ENCODE measurements around the gene P3R3URF.
A peak's percentile ranks its signal among the peaks of the same experiment; 100 is the strongest.
"Not testable (repeated sequence)": the region's sequence is repeated elsewhere in the genome, so short reads cannot be mapped to it uniquely, and the experiment has no call there.

P3R3URF gene

GRCh38 chr1:46176211-46176865, at the start of gene P3R3URF:
TSS of gene P3R3URF (minus strand) at chr1:46176488. CDS start at chr1:46176471, 17 bp downstream.
- no peak for DNase-seq

DNA sequence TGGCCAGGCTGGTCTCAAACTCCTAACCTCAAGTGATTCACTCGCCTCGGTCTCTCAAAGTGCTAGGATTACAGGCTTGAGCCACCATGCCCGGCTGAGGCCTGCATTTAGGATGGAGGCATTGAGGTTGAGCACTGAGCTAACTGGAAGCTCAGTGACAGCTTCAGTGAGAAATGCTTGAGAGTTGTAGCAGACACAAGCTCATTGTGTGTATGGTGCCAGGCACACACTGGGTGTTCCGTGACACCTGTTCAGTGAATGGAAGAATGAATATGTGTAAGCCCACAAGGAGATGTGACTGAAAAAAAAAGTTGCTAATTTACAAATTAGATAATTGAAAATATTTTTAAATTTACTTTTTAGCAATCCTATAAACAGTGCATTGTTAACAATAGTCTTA, 48.7 kb upstream of the P3R3URF start:
- no peak for DNase-seq

GRCh38 chr1:46223472-46223943, 47.2 kb upstream of the P3R3URF start:
- peak; percentile 86 for DNase-seq

GRCh38 chr1:46223055-46223454, 46.8 kb upstream of the P3R3URF start:
- not testable (repeated sequence) for DNase-seq

DNA sequence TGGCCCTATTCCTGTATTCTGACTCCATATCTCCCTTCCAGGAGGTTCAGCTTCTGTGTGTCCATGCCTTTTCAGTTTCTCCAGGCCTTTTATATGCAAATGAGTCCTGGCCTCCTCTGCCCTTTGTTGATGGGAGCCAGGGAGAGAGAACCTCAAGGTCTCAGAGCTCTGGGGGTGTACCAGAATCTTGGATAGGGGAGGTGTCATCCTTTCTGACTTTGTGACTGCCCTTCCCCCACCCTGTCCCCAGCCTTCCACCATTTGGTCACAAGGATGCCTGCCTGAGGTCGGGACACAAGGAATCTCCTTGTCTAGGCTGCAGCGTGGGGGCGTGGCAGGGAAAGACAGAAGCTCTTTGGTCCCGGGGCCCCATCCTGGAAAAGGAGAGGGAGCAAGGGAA, 45.5 kb upstream of the P3R3URF start:
- no peak for DNase-seq

DNA sequence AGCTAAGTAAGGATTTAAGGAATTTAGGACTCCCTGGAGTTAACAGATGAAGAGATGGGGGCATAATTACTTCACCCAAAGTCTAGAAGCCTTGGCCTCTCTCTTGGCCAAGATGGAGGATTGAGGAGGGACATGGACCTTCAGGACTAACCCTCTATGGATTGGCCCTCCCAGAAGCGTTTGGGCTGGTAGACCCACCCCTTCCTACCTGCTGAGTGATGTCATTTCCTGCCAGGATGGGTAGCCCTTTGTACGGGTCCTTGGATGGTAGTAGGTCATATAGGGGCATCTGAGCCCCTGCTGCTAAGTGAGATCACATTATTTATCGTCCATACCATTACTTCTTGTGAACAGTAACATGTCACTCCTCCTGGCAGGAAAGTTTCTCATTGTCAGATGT, 44.5 kb upstream of the P3R3URF start:
- DNase-seq: no peak

- no peak for DNase-seq
These were observed 43.5 kb upstream of the P3R3URF start for GRCh38 chr1:46219551-46220520.

- DNase-seq: no peak
These were observed 42.2 kb upstream of the P3R3URF start for GRCh38 chr1:46218443-46218842.

DNA sequence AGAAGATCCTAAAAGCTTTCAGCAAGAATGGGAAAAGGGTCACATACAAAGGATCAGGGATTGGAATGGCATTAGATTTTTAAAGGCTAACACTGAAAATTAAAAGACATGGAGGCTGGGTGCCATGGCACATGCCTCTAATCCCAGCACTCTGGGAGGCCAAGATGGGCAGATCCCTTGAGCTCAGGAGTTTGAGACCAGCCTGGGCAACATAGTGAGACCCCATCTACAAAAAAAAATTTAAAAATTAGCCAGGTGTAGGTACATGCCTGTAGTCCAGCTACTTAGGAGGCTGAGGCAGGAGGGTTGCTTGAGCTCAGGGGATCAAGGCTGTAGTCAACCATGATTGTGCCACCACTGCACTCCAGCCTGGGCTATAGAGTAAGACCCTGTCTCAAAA, 39.2 kb upstream of the P3R3URF start:
- no peak for DNase-seq

DNA sequence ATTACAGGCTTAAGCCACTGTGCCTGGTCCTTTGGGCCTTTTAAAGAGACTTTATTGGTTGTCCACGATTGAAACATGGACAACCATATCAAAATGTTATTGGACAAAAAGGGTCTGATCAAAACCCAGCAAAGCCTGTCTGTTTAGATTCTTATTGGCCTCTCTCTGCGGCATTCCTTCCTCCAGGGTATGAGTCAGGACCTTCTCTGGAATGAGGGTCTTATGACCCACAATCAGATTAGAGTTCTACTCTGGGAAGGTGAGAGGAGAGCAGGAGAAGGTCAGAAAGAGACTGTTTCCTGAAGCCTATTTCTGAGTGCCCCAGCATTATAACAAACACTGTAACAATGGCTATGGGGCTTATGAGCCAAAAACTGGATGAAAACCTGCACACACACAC, 34.8 kb upstream of the P3R3URF start:
- no peak for DNase-seq

DNA sequence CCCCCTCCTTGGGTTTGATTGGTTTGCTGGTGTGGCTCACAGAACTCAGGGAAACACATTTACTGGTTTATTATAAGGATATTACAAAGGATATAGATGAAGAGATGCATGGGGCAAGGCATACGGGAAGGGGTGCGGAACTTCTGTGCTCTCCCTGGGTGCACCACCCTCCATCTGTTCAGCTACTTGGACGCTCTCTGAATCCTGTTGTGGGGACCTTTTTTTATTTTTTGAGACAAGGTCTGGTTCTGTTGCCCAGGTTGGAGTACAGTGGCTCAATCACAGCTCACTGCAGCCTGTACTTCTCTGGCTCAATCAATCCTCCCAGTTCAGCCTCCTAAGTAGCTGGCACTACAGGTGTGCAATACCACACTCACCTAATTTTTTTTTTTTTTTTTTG, 34.3 kb upstream of the P3R3URF start:
- DNase-seq: no peak

DNA sequence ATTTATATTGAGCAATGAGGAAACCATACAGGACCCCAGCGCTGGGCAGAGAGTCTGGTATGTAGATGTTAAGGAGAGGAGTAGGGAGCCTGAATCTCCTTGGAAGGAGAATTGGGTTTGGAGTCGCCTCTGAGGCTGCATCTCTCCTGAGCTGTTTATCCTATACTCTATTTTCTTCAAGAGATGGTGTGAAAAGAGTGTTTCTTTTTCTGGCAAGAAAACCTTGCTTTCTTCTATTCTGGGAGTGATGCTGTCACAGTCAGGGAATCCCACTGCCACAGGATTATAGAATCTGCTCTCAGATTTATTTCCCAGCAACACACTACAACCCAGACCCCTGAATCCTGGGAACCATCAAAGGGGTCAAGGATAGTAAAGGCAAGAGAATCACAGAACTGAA, 30.1 kb upstream of the P3R3URF start:
- no peak for DNase-seq

- no peak for DNase-seq
These were observed 29.5 kb upstream of the P3R3URF start for GRCh38 chr1:46205791-46206190.

DNA sequence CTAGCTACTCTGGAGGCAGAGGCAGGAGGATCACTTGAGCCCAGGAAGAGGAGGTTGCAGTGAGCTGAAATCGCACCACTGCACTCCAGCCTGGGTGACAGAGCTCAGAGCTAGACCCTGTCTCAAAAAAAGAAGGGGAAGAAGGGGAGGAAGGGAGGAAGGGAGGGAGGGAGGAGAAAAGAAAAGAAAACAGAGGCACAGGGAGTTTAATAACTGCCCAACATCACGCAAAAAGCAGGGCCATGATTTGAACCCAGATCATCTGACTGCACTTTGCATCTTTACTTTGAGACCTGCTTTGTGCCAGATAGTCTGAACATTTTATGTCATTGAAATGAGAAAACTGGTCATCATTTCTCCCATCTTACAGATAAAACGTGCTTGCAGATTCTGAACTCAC, 28.9 kb upstream of the P3R3URF start:
- DNase-seq: no peak

GRCh38 chr1:46204406-46204742, 28.1 kb upstream of the P3R3URF start:
- DNase-seq: no peak

DNA sequence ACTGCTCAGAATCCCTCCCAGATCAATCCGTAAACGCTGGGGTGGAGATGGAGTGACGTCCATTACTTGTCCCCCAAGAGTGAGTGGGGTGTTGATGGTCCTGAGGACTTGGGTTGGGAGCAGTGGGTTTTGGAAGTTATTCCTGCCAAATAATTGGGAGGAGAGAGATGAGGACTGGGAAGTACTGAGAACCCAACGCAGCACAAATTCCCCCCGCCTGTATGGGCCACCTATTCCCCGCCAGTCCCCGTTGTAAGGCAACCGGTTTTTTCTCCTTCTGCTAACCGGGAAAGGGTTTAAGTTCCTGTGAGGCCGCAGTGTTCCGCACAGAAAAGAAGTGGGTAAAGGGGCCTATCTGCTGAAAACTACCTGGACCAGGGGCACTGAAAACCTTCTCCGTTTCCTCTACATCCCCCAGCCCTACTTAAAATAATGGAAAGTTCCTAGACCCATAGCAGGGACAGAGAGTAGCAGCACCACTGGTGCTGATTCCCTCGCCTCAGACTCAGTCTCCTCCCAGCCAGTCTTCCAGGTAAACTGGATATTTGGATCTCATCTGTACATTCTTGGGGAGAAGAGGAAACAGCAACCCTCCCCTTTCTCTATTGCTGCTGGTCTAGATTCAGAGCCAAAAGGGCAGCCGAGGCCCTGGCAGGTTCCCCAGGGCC, 27.6 kb upstream of the P3R3URF start:
- DNase-seq: no peak

DNA sequence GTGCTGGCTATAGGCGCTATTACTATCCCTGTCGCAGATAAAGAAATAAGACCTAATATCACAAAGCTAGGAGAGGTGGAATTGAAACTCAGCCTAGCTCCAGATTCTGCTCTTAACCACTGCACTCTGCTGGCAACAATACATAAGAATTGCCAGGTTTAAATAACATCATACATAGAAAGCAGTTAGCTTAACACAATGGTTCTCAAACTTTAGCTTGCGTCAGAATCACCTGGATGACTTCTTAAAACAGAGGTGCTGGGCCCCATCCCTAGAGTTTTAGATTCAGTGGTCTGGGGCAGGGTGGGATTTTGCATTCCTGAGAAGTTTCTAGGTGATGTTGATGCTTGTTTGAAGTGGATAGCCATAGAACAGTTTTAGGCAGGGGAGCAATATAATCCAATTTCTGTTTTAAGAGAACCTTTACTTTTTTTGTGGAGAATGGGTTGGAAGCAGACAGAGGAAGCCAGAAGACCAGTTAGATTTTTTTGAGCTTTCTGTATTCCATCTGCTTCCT, 23.0 kb upstream of the P3R3URF start:
- DNase-seq: peak; percentile 35

GRCh38 chr1:46197964-46198811, 21.9 kb upstream of the P3R3URF start, which contains the start of gene POMGNT1:
TSS of gene POMGNT1 (minus strand) at chr1:46198434. CDS start at chr1:46197821, 613 bp downstream.
- peak; percentile 85 for DNase-seq

DNA sequence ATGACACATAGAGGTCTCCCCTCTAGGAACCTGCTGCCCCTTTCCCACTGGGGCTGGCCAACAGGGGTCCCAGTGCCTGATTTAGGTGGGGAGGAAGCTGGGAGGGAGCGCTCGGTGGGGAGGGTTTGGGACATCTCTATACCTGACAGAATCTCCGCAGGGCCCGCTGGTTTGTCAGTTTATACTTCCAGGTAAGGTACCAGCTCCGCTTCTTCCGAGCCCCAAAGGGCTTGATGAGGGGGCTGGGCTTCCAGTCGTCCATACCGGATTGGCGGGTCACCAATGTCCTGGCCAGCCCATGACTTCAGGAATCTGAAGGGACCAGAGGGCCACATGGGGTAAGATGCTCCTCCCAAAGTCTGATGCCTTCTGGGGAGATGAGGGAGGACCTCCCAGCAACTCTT, 21.3 kb upstream of the P3R3URF start:
- DNase-seq: no peak

GRCh38 chr1:46196609-46197008, 20.3 kb upstream of the P3R3URF start:
- DNase-seq: no peak

DNA sequence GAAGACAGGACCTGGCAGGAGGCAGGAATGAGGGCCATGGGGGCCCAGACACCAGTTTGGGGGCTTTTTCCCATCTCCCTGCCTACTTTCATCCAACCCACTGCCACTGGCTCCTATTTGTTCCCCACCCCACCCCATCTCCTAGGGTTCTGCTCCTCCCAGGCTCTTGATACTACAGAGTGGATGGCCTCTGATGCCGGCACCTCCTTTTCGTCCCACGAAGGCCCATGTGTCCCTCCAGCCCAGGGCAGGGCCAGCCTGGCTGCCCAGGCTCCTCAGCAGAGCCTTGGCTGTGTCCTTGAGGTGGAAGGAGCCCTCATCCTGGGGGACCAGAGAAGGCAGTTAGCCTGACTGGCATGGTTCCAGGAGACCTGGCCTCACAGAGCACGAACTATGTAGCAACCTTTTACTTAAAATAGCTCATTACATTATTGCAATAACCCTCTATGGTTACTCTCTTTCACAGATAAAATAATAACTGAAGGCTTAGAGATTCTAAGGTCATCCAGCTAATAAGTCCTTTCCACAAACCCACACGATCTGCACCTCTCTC, 18.4 kb upstream of the P3R3URF start:
- no peak for DNase-seq

GRCh38 chr1:46193984-46194570, 17.8 kb upstream of the P3R3URF start:
- no peak for DNase-seq

Measured in RPMI8226 (cell line).